Pancreas (tissue), 10 donors: Measurements from ENCODE around the gene TARS2. TPM values are rescaled to one million over a fixed set of nuclear protein-coding genes. Genes with fewer than 3 reads are reported as not detected.

Source experiments
- ATAC-seq, 4 donors: fragments of 200-7000 bp; cut with Tn5 transposase; one replicate each; pipeline versions ENCODE4 v1.8.0 to v1.9.1; 2020; ENCODE audit warnings: mild to moderate bottlenecking in 4 of 4, moderate library complexity in 4 of 4
- DNase-seq, 6 donors: peaks; one replicate each; pipeline ENCODE4 v3.0.0-alpha.2; 2020
- FAIRE-seq: peaks from 2 replicates; lab custom pipeline; 2012; peaks lifted over from hg19 to GRCh38; lab: Jason Lieb, UNC
- H3K27ac ChIP-seq, 4 donors: fragments of 200-600 bp; sonication (generic); 1 replicate in 3 of 4; 2 replicates in 1 of 4; pipeline versions ENCODE4 v1.5.0 to v1.8.0; 2020
- H3K27me3 ChIP-seq, 4 donors: fragments of 200-600 bp; one replicate each; pipeline ENCODE4 v1.8.0; 2021
- H3K36me3 ChIP-seq, 3 donors: fragments of 200-600 bp; sonication (generic) in 1 of 3; one replicate each; pipeline versions ENCODE4 v1.5.0 to v1.8.0; 2020 to 2021
- H3K4me1 ChIP-seq, 3 donors: fragments of 200-600 bp; one replicate each; pipeline ENCODE4 v1.8.0; 2021
- H3K4me3 ChIP-seq, 4 donors: fragments of 200-600 bp; sonication (generic) in 2 of 4; one replicate each; pipeline versions ENCODE4 v1.5.0 to v1.8.0; 2020 to 2021
- H3K9me3 ChIP-seq, 4 donors: fragments of 200-600 bp; one replicate each; pipeline ENCODE4 v1.8.0; 2021
- WGBS, 2 donors: extraction: QIAGEN DNeasy Blood & Tissue Kit; methylation state at CpG; one replicate each; pipeline ENCODE4 v1.1.7; 2013; 5-methylcytosine and 5-hydroxymethylcytosine counted together
- intact Hi-C, 3 donors: fragments of 100-400 bp; cut with DNase I; formaldehyde crosslinking; loops; one replicate each; pipeline versions ENCODE4 v1.11.1 to v1.14.2; 2022
- polyA plus RNA-seq, 2 donors: library from polyadenylated mRNA; stranded (reverse); fragments of 200-250 nt; gene quantifications; one replicate each; pipeline ENCODE4 v1.2.3, GENCODE V29; 2013
- total RNA-seq, 6 donors: library from RNA; stranded (reverse); fragmentation: NEBNext Ultra II Directional in 4 of 6; extraction: Animal tissue kit (Norgen Biotek cat#: 25700) in 4 of 6; gene quantifications; one replicate each; pipeline versions ENCODE4 v1.2.1 to v1.2.4, GENCODE V29; 2021 to 2023
- TF ChIP-seq, protein P1 (sequence below), 4 donors: fragments of 200-600 bp; sonication (generic) in 3 of 4; IDR thresholded peaks; one replicate each; pipeline versions ENCODE4 v1.5.0 to v1.8.0; 2021; ENCODE audit warnings: antibody characterized with exemption in 4 of 4
- donor health status: healthy with polysubstance abuse.
- donor health status: DM: no; HTN: no; CAD: no; lungs with moderate emphysema.
- donor health status: DM: no; HTN: no; CAD: no.
- donor health status: control.
- donor health status: control.
- donor health status: Bipolar disorder and iron deficiency.
- donor health status: DM: yes; HTN: yes; CAD: no.
- donor health status: DM: no; HTN: no; CAD: no.
- donor health status: DM: no; HTN: no; CAD: no.
- donor health status: DM: yes; HTN: yes; CAD: no.

TARS2 gene
- total RNA-seq (10 to 100 TPM in 2 of 6 donors, 1 to 10 TPM in 4; 6.9 to 12.1 (median 8.2) TPM), polyA plus RNA-seq (10 to 100 TPM; 11.3 to 13.6 TPM)

DNA sequence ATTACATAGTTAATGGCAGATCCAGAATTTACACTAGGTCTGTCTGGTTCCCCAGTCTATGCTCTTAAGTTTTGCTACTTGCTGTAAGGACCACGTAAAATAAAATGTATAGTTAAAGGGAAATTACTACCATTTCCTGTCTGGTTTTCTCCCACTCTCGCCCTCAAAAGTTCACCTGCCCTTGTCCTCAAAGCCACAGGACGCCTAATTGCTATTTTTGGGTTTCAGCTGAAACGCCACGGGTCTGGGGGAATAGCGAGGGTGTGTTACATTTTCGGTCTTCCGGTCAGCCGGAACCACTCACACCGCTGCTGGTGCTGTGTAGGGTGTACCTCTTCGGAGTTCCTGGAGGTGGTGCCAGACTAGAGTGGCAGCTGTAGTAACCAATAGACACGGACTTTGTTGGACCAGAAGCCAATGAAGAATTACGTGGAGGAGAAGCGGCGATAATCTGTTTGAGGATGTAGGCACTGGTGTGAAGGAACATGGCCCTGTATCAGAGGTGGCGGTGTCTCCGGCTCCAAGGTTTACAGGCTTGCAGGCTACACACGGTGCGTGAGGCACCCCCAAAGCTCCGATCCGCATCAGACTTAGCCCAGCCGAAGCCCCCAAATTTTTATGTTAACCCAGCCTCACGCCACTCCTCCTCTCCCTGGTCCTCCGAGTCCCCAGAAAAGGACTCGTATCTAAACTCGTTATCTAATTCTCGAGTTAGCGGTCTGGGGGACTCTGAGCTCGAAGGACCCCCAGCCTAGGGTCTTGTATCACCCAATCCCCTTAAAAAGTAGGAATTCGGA is at the start of gene TARS2:
Gene TARS2 (plus strand): TSS at position 454 of the 797 bp plus-strand sequence. CDS start 32 bp downstream, at position 486.
- H3K4me1 ChIP-seq = peaks cover 5 to 9% (median 7%) of the 10 kb centered on the region in 3 donors
- peak within 1 kb of the TSS; percentile 66 to 79 (median 74) for H3K4me3 ChIP-seq
- peak; percentile 84 to 99 (median 94) for DNase-seq
- FAIRE-seq = peak; percentile 26
- peaks cover 0 to 1% (median 0%) of the 10 kb centered on the region in 3 donors for H3K36me3 ChIP-seq
- peak within 1 kb of the TSS; percentile 31 to 66 (median 36) for H3K27ac ChIP-seq
- TF ChIP-seq, protein P1, sequence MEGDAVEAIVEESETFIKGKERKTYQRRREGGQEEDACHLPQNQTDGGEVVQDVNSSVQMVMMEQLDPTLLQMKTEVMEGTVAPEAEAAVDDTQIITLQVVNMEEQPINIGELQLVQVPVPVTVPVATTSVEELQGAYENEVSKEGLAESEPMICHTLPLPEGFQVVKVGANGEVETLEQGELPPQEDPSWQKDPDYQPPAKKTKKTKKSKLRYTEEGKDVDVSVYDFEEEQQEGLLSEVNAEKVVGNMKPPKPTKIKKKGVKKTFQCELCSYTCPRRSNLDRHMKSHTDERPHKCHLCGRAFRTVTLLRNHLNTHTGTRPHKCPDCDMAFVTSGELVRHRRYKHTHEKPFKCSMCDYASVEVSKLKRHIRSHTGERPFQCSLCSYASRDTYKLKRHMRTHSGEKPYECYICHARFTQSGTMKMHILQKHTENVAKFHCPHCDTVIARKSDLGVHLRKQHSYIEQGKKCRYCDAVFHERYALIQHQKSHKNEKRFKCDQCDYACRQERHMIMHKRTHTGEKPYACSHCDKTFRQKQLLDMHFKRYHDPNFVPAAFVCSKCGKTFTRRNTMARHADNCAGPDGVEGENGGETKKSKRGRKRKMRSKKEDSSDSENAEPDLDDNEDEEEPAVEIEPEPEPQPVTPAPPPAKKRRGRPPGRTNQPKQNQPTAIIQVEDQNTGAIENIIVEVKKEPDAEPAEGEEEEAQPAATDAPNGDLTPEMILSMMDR (IDR thresholded peaks at IDR 0.05) = peak in 3 of 4 donors; percentile 15 to 63 (median 33)
- WGBS, 2 donors = 0 to 1% methylated on average over 30 of the region's 30 CpGs
- H3K9me3 ChIP-seq = no peaks in the 10 kb centered on the region
- peak; percentile 100 for ATAC-seq
- no peaks in the 10 kb centered on the region for H3K27me3 ChIP-seq
- intact Hi-C loops = no loop called here

DNA sequence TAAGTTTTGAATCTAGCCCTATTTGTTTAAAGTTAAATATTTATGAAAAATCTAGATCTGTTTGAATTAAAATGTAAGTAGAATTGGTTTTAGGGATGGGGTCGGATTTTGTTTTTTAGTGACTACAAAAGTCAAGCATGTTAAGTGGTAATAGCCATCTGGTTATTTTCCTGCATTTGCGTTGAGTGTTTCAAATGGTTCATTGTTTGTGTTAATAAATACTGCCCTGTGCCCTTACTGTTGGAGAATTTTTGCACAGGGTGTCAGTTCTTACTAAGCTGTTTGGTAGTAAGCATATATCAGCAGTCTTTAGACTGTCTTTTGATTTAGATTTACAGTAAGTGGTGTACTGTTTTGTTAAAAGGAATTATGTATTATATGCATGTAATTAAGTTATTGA is 46.1 kb upstream of the TARS2 start:
- TF ChIP-seq, protein P1 (IDR thresholded peaks at IDR 0.05) = no peak
- peaks cover 0 to 3% (median 0%) of the 10 kb centered on the region in 3 donors for H3K4me1 ChIP-seq
- peaks cover 0 to 22% (median 0%) of the 10 kb centered on the region in 3 donors for H3K36me3 ChIP-seq
- H3K27me3 ChIP-seq = no peaks in the 10 kb centered on the region
- intact Hi-C loops = no loop called here
- WGBS, 2 donors = 65 to 66% methylated on average over 2 of the region's 2 CpGs
- no peak overlapping the region for H3K27ac ChIP-seq
- ATAC-seq (no peak), FAIRE-seq (no peak), DNase-seq (no peak)
- H3K9me3 ChIP-seq = no peaks in the 10 kb centered on the region
- no peak overlapping the region for H3K4me3 ChIP-seq

DNA sequence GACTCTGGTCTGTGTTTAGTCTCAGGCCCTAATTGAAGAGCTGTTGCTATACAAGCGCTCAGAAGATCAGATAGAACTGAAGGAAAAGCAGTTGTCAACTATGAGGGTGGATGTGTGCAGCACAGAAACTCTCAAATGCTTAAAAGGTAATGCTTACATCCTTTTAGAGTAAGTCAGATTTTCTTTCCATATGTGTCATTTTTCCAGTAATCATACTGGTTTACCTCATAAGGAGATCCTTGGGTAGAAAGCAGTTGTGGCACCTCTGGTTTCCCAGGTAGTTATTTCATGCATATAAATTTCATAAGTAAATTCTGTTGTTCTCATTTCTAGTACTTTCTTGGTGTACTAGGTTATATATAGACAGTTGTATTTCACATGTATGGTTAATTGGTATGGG is 43.0 kb upstream of the TARS2 start:
- H3K9me3 ChIP-seq = no peaks in the 10 kb centered on the region
- H3K27me3 ChIP-seq = no peaks in the 10 kb centered on the region
- no peak overlapping the region for H3K4me3 ChIP-seq
- H3K4me1 ChIP-seq = peaks cover 0 to 3% (median 0%) of the 10 kb centered on the region in 3 donors
- peaks cover 0 to 41% (median 0%) of the 10 kb centered on the region in 3 donors for H3K36me3 ChIP-seq
- H3K27ac ChIP-seq = no peak overlapping the region
- ATAC-seq = no peak
- TF ChIP-seq, protein P1 (IDR thresholded peaks at IDR 0.05) = no peak
- DNase-seq = no peak
- intact Hi-C loops = no loop called here
- 96 to 100% methylated on average over 1 of the region's 1 CpG for WGBS, 2 donors
- FAIRE-seq = no peak

- FAIRE-seq = no peak
- TF ChIP-seq, protein P1 (IDR thresholded peaks at IDR 0.05) = no peak
- Histone ChIP-seq H3K27ac (no peak overlapping the region), H3K4me1 (no peaks in the 10 kb centered on the region), H3K9me3 (no peaks in the 10 kb centered on the region), H3K4me3 (no peak overlapping the region), H3K27me3 (no peaks in the 10 kb centered on the region), H3K36me3 (peaks cover 0 to 30% (median 7%) of the 10 kb centered on the region in 3 donors)
- ATAC-seq = no peak
- WGBS, 2 donors = 72% methylated on average over 4 of the region's 4 CpGs
- intact Hi-C loops = loop anchor here in 1 of 3 donors (10.0 kb wide), 1 partner anchor 79 kb away; no protein-coding TSS in a partner anchor
- no peak for DNase-seq
Observed at GRCh38 chr1:150456146-150456647, 31.0 kb upstream of the TARS2 start.
